Measurements from ENCODE around the gene ANKRD29.

Gene ANKRD29

GRCh38 chr18:23662309-23663263, at the start of gene ANKRD29:
TSS of gene ANKRD29 (minus strand) at chr18:23662911. CDS start at chr18:23662730, 181 bp downstream.
- peak; percentile 56 for DNase-seq (ENCODE audit: low spot score)

GRCh38 chr18:23712445-23712844, 49.7 kb upstream of the ANKRD29 start:
- DNase-seq (ENCODE audit: low spot score): no peak

GRCh38 chr18:23711426-23711825, 48.7 kb upstream of the ANKRD29 start:
- DNase-seq (ENCODE audit: low spot score): no peak

- DNase-seq (ENCODE audit: low spot score): no peak
Measured at GRCh38 chr18:23710946-23711345, 48.2 kb upstream of the ANKRD29 start.

- DNase-seq (ENCODE audit: low spot score): no peak
Measured at GRCh38 chr18:23710068-23710527, 47.4 kb upstream of the ANKRD29 start.

- no peak for DNase-seq (ENCODE audit: low spot score)
Measured at GRCh38 chr18:23706971-23707640, 44.4 kb upstream of the ANKRD29 start.

GRCh38 chr18:23704806-23705205, 42.1 kb upstream of the ANKRD29 start:
- no peak for DNase-seq (ENCODE audit: low spot score)

- DNase-seq (ENCODE audit: low spot score): no peak
Measured at GRCh38 chr18:23703987-23704384, 41.3 kb upstream of the ANKRD29 start.

- peak; percentile 34 for DNase-seq (ENCODE audit: low spot score)
Measured at GRCh38 chr18:23703057-23703986, 40.6 kb upstream of the ANKRD29 start.

- no peak for DNase-seq (ENCODE audit: low spot score)
Measured at GRCh38 chr18:23702606-23703005, 39.9 kb upstream of the ANKRD29 start.

GRCh38 chr18:23701544-23702064, 38.9 kb upstream of the ANKRD29 start:
- no peak for DNase-seq (ENCODE audit: low spot score)

- no peak for DNase-seq (ENCODE audit: low spot score)
Measured at GRCh38 chr18:23701017-23701416, 38.3 kb upstream of the ANKRD29 start.

GRCh38 chr18:23694637-23695430, 32.1 kb upstream of the ANKRD29 start:
- DNase-seq (ENCODE audit: low spot score): no peak

GRCh38 chr18:23693846-23694245, 31.1 kb upstream of the ANKRD29 start:
- DNase-seq (ENCODE audit: low spot score): no peak

GRCh38 chr18:23690505-23691068, 27.9 kb upstream of the ANKRD29 start:
- no peak for DNase-seq (ENCODE audit: low spot score)

- no peak for DNase-seq (ENCODE audit: low spot score)
Measured at GRCh38 chr18:23689616-23690504, 27.1 kb upstream of the ANKRD29 start.

GRCh38 chr18:23689031-23689615, 26.4 kb upstream of the ANKRD29 start, which contains the start of gene LAMA3:
TSS of gene LAMA3 (plus strand) at chr18:23689453. CDS start at chr18:23689684, 231 bp downstream.
- peak; percentile 23 for DNase-seq (ENCODE audit: low spot score)

GRCh38 chr18:23688528-23688927, 25.8 kb upstream of the ANKRD29 start:
- DNase-seq (ENCODE audit: low spot score): no peak
